Mesendoderm (in vitro differentiated cells): ENCODE data around the gene UBXN2A.

ENCODE experiments used
- DNase-seq: peaks from one replicate; pipeline ENCODE4 v3.0.0; 2013
- H2AK5ac ChIP-seq: 2 replicates; pipeline ENCODE4 v1.6.1; 2013; ENCODE audit warnings: low read length, inconsistent platforms
- H2BK120ac ChIP-seq: 2 replicates; pipeline ENCODE4 v1.6.1; 2013; ENCODE audit warnings: low read depth, mild to moderate bottlenecking, low read length, moderate library complexity, mixed read lengths
- H2BK15ac ChIP-seq: replicated peaks from 2 replicates; pipeline ENCODE4 v1.6.1; 2013; ENCODE audit warnings: low read depth, mild to moderate bottlenecking, moderate library complexity
- H2BK5ac ChIP-seq: 2 replicates; pipeline ENCODE4 v1.6.1; 2013; ENCODE audit warnings: low read length, inconsistent platforms
- H3K18ac ChIP-seq: 2 replicates; pipeline ENCODE4 v1.6.1; 2013; ENCODE audit warnings: mild to moderate bottlenecking, low read length, mixed read lengths
- H3K23ac ChIP-seq: one replicate; pipeline ENCODE4 v1.6.1; 2013; ENCODE audit warnings: low read length
- H3K27ac ChIP-seq: 2 replicates; pipeline ENCODE4 v1.5.1; 2013; ENCODE audit warnings: low read depth, mild to moderate bottlenecking, inconsistent platforms, low read length, moderate library complexity
- H3K27me3 ChIP-seq: 2 replicates; pipeline ENCODE4 v1.6.1; 2013; ENCODE audit warnings: low read length, control low read depth, mild to moderate bottlenecking, inconsistent platforms; ENCODE audit not compliant: insufficient read depth, poor library complexity
- H3K36me3 ChIP-seq: 2 replicates; pipeline ENCODE4 v1.6.1; 2013; ENCODE audit warnings: low read length, inconsistent platforms; ENCODE audit not compliant: control insufficient read depth, insufficient read depth
- H3K4ac ChIP-seq: one replicate; pipeline ENCODE4 v1.6.1; 2013; ENCODE audit warnings: low read depth, mild to moderate bottlenecking, low read length, moderate library complexity
- H3K4me1 ChIP-seq: 2 replicates; pipeline ENCODE4 v1.6.1; 2013; ENCODE audit warnings: low read depth, low read length, inconsistent platforms; ENCODE audit not compliant: control insufficient read depth
- H3K4me2 ChIP-seq: 2 replicates; pipeline ENCODE4 v1.6.1; 2013; ENCODE audit warnings: low read length
- H3K4me3 ChIP-seq: 2 replicates; pipeline ENCODE4 v1.5.1; 2013; ENCODE audit warnings: mild to moderate bottlenecking, low read length
- H3K56ac ChIP-seq: one replicate; pipeline ENCODE4 v1.6.1; 2013; ENCODE audit warnings: low read length
- H3K79me1 ChIP-seq: 2 replicates; pipeline ENCODE4 v1.6.1; 2013; ENCODE audit warnings: low read length, inconsistent platforms
- H3K79me2 ChIP-seq: 2 replicates; pipeline ENCODE4 v1.6.1; 2013; ENCODE audit warnings: mild to moderate bottlenecking, low read length; ENCODE audit not compliant: control insufficient read depth, insufficient read depth
- H3K9ac ChIP-seq: 2 replicates; pipeline ENCODE4 v1.6.1; 2013; ENCODE audit warnings: low read length, inconsistent platforms
- H4K5ac ChIP-seq: one replicate; pipeline ENCODE4 v1.6.1; 2013; ENCODE audit warnings: low read length
- H4K8ac ChIP-seq: one replicate; pipeline ENCODE4 v1.6.1; 2013; ENCODE audit warnings: low read depth, mild to moderate bottlenecking, control low read depth, low read length, moderate library complexity
- WGBS: extraction: QIAGEN DNeasy Blood & Tissue Kit; methylation state at CpG from one replicate; pipeline ENCODE4 v1.1.7; 2013; ENCODE audit warnings: low lambda C conversion rate, missing lambda C conversion rate; ENCODE audit not compliant: insufficient coverage; ENCODE audit errors: extremely low coverage; 5-methylcytosine and 5-hydroxymethylcytosine counted together

The UBXN2A gene

GRCh38 chr2:24022975-24023575 is 82.8 kb downstream of the UBXN2A start:
- Histone ChIP-seq H3K56ac (no peak overlapping the region), H3K4me2 (no peak overlapping the region), H3K9ac (no peak overlapping the region), H3K27ac (no peak overlapping the region), H3K23ac (no peak overlapping the region), H2BK5ac (no peak overlapping the region), H3K4me1 (no peaks in the 10 kb centered on the region), H3K27me3 (no peaks in the 10 kb centered on the region), H3K4me3 (no peak overlapping the region), H4K5ac (no peak overlapping the region), H3K4ac (no peak overlapping the region), H4K8ac (no peak overlapping the region), H2BK120ac (no peak overlapping the region), H3K79me1 (no peaks in the 10 kb centered on the region), H3K79me2 (no peaks in the 10 kb centered on the region), H2BK15ac (no peak overlapping the region), H3K18ac (no peak overlapping the region), H2AK5ac (no peak overlapping the region), H3K36me3 (no peaks in the 10 kb centered on the region)
- no CpG with 5 or more reads among the region's 16 CpGs for WGBS
- DNase-seq: no peak

- H2BK5ac ChIP-seq: no peak overlapping the region
- no peak overlapping the region for H3K9ac ChIP-seq
- no peaks in the 10 kb centered on the region for H3K4me1 ChIP-seq
- no peaks in the 10 kb centered on the region for H3K36me3 ChIP-seq
- DNase-seq: peak; percentile 45
- H2BK120ac ChIP-seq: no peak overlapping the region
- H3K4me3 ChIP-seq: no peak overlapping the region
- H4K8ac ChIP-seq: no peak overlapping the region
- H4K5ac ChIP-seq: no peak overlapping the region
- H3K18ac ChIP-seq: no peak overlapping the region
- no CpG with 5 or more reads among the region's 12 CpGs for WGBS
- H3K4me2 ChIP-seq: no peak overlapping the region
- no peak overlapping the region for H3K4ac ChIP-seq
- no peak overlapping the region for H2BK15ac ChIP-seq
- H3K79me1 ChIP-seq: no peaks in the 10 kb centered on the region
- H3K23ac ChIP-seq: no peak overlapping the region
- no peaks in the 10 kb centered on the region for H3K27me3 ChIP-seq
- peak overlapping the region; percentile 42 for H3K56ac ChIP-seq
- H2AK5ac ChIP-seq: no peak overlapping the region
- no peak overlapping the region for H3K27ac ChIP-seq
- H3K79me2 ChIP-seq: no peaks in the 10 kb centered on the region
Measured at GRCh38 chr2:24024018-24024417, 83.8 kb downstream of the UBXN2A start.

- Histone ChIP-seq H3K27ac (no peak overlapping the region), H3K23ac (no peak overlapping the region), H2AK5ac (no peak overlapping the region), H3K56ac (no peak overlapping the region), H3K18ac (no peak overlapping the region), H3K9ac (no peak overlapping the region), H3K79me1 (no peaks in the 10 kb centered on the region), H4K8ac (no peak overlapping the region), H3K4me1 (no peaks in the 10 kb centered on the region), H3K4me2 (no peak overlapping the region), H3K4me3 (no peak overlapping the region), H4K5ac (no peak overlapping the region), H2BK5ac (no peak overlapping the region), H3K36me3 (no peaks in the 10 kb centered on the region), H2BK15ac (no peak overlapping the region), H2BK120ac (no peak overlapping the region), H3K79me2 (no peaks in the 10 kb centered on the region), H3K27me3 (no peaks in the 10 kb centered on the region), H3K4ac (no peak overlapping the region)
- no CpG with 5 or more reads among the region's 17 CpGs for WGBS
- DNase-seq: no peak
Measured at GRCh38 chr2:24024996-24025663, 84.9 kb downstream of the UBXN2A start.

- Histone ChIP-seq H2BK15ac (no peak overlapping the region), H2BK5ac (no peak overlapping the region), H3K4me1 (no peaks in the 10 kb centered on the region), H3K27me3 (no peaks in the 10 kb centered on the region), H3K23ac (no peak overlapping the region), H3K79me2 (no peaks in the 10 kb centered on the region), H3K4me2 (no peak overlapping the region), H2AK5ac (no peak overlapping the region), H3K36me3 (no peaks in the 10 kb centered on the region), H4K8ac (no peak overlapping the region), H3K18ac (no peak overlapping the region), H3K4me3 (no peak overlapping the region), H3K4ac (no peak overlapping the region), H3K27ac (no peak overlapping the region), H3K9ac (no peak overlapping the region), H2BK120ac (no peak overlapping the region), H3K56ac (no peak overlapping the region), H3K79me1 (no peaks in the 10 kb centered on the region), H4K5ac (no peak overlapping the region)
- WGBS: no CpG with 5 or more reads among the region's 2 CpGs
- peak; percentile 40 for DNase-seq
Measured at GRCh38 chr2:24026233-24026632, 86.0 kb downstream of the UBXN2A start.

GRCh38 chr2:24038786-24039499 is 98.7 kb downstream of the UBXN2A start:
- Histone ChIP-seq H3K79me1 (peaks cover 3% of the 10 kb centered on the region), H2AK5ac (no peak overlapping the region), H3K79me2 (no peaks in the 10 kb centered on the region), H3K23ac (no peak overlapping the region), H4K8ac (no peak overlapping the region), H3K27ac (no peak overlapping the region), H3K9ac (no peak overlapping the region), H3K56ac (no peak overlapping the region), H3K4me3 (no peak overlapping the region), H3K36me3 (peaks cover 8% of the 10 kb centered on the region), H3K4me1 (no peaks in the 10 kb centered on the region), H3K18ac (no peak overlapping the region), H2BK5ac (no peak overlapping the region), H4K5ac (no peak overlapping the region), H2BK120ac (no peak overlapping the region), H3K4me2 (no peak overlapping the region), H3K4ac (no peak overlapping the region), H2BK15ac (no peak overlapping the region), H3K27me3 (no peaks in the 10 kb centered on the region)
- DNase-seq: no peak
- WGBS: no CpG with 5 or more reads among the region's 9 CpGs
